Kidney epithelial cell (primary cell): ENCODE measurements around the gene PSAP. TPM values are rescaled to one million over a fixed set of nuclear protein-coding genes. Genes with fewer than 3 reads are reported as not detected.

Experiments used
- DNase-seq: peaks from one replicate; pipeline ENCODE4 v3.0.0-alpha.2; 2010; ENCODE audit warnings: low read depth
- H3K27me3 ChIP-seq: 2 replicates; pipeline ENCODE4 v1.6.0; 2011; ENCODE audit warnings: low read length; ENCODE audit not compliant: control insufficient read depth, insufficient read depth
- H3K36me3 ChIP-seq: 2 replicates; pipeline ENCODE4 v1.5.1; 2011; ENCODE audit warnings: low read length; ENCODE audit not compliant: control insufficient read depth, insufficient read depth
- H3K4me3 ChIP-seq: 2 replicates; pipeline ENCODE4 v1.5.1; 2011; ENCODE audit warnings: low read depth, mild to moderate bottlenecking, control low read depth, low read length
- total RNA-seq: library from RNA; depleted of rRNA; stranded (reverse); fragments of >200 nt; gene quantifications from 2 replicates; pipeline ENCODE4 v1.2.3, GENCODE V29; 2015
- TF ChIP-seq, protein P1 (sequence below): IDR thresholded peaks from 2 replicates; pipeline ENCODE4 v1.5.1; 2011; ENCODE audit warnings: mild to moderate bottlenecking, moderate library complexity, low read length, control low read depth, inconsistent platforms; ENCODE audit not compliant: insufficient read depth, poor library complexity, severe bottlenecking

Gene PSAP
- total RNA-seq, 1 donor from 2014 or later, result 1,398 TPM

DNA sequence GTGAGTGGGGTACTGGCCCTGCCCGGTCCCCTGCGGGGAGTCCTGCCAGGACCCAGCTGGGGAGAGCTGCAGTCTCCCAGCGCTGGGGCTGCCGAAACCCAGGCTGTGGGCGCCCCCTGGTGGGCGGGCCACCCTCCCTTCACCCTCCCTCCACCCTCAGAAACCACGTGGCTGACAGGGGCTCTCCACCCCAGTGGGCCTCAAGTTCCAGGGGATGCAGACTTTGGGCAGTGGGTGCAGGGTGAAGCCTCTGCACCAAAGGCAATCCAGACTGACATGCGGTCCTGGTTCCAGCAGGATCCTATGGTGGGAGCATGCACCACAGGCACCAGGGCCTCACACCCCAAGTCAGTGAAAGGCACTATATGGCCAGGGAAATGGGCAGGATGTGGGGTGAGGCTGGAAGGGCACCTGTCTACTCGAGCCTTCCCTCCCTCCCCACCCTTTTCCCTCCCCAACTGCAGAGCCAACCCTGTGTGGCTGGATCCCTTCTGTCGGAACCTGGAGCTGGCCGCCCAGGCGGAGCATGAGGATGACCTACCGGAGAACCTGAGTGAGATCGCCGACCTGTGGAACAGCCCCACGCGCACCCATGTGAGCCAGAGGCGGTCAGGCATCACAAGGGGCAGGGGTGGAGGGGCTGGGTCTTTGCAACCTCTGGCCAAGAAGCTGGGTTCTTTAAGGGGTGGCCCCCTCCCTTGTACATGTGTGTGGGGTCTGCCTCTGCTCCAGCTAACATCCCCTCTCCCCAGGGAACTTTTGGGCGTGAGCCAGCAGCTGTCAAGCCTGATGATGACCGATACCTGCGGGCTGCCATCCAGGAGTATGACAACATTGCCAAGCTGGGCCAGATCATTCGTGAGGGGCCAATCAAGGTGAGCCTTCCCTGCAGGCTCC, 38.8 kb downstream of the PSAP start:
- Histone ChIP-seq H3K4me3 (no peak overlapping the region), H3K27me3 (no peaks in the 10 kb centered on the region), H3K36me3 (no peaks in the 10 kb centered on the region)
- TF ChIP-seq, protein P1, sequence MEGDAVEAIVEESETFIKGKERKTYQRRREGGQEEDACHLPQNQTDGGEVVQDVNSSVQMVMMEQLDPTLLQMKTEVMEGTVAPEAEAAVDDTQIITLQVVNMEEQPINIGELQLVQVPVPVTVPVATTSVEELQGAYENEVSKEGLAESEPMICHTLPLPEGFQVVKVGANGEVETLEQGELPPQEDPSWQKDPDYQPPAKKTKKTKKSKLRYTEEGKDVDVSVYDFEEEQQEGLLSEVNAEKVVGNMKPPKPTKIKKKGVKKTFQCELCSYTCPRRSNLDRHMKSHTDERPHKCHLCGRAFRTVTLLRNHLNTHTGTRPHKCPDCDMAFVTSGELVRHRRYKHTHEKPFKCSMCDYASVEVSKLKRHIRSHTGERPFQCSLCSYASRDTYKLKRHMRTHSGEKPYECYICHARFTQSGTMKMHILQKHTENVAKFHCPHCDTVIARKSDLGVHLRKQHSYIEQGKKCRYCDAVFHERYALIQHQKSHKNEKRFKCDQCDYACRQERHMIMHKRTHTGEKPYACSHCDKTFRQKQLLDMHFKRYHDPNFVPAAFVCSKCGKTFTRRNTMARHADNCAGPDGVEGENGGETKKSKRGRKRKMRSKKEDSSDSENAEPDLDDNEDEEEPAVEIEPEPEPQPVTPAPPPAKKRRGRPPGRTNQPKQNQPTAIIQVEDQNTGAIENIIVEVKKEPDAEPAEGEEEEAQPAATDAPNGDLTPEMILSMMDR, result peak; percentile 85
- DNase-seq, result no peak

DNA sequence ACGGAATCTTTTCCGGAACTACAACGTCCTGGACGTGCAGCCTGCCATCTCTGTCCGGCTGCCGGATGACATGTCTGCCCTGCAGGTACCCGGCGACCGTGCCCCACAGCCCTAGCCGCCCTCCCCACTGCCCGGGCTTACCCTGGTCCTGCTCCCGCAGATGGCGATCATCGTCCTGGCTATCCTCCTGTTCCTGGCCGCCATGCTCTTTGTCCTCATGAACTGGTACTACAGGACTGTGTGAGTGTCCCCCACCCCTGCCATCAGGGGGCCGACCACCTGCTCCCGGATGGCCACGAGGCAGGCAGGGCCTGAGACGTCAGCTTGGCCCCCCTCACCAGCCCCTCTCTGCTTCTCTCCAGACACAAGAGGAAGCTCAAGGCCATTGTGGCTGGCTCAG, 39.7 kb downstream of the PSAP start:
- TF ChIP-seq, protein P1, result no peak
- no peaks in the 10 kb centered on the region for H3K27me3 ChIP-seq
- no peak for DNase-seq
- no peaks in the 10 kb centered on the region for H3K36me3 ChIP-seq
- no peak overlapping the region for H3K4me3 ChIP-seq

DNA sequence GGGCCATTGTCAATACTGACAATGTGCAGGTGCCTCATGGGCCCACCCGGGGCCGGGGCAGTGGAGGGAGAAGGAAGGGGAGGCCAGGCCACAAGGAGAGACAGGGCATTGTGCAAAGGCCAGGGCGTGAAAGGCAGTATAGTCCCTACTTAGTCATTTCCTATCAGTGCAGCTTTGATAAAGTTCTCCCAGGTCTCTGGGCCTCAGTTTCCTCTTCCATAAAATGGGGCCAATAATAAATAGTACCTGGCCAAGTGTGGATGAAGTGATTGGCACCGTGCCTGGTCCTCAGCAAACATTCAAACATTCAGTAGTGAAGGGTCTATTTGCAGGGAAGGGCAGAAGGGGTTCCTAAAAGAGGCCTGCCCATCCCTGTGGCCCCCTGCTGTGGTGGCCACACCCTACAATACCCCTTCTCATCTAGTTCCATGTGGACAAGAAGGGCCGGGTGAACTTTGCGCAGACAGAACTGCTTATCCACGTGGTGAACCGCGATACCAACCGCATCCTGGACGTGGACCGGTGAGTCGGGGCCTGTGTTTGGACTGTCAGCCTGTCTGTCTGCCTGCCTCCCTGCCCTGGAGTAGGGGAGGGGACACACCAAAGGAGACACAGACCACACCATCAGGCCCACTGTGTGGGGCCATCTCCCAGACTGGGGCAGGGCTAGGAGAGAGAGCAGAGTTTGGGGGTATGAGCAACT, 40.9 kb downstream of the PSAP start:
- H3K27me3 ChIP-seq, result peaks cover 9% of the 10 kb centered on the region
- TF ChIP-seq, protein P1, result no peak
- H3K36me3 ChIP-seq, result no peaks in the 10 kb centered on the region
- no peak overlapping the region for H3K4me3 ChIP-seq
- no peak for DNase-seq

DNA sequence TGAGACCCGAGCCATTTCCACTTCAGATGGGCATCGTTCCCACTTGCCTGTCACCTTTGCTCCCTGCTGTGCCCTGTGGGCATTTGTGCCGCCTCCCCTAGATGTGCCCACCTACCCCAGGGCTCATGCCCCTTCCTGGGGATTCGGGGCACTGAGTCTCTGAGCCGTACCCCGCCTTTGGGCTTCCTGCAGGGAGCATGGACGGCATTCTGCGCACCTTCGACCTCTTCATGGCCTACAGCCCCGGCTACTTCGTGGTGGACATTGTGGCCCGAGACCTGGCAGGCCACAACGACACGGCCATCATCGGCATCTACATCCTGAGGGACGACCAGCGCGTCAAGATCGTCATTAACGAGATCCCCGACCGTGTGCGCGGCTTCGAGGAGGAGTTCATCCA, 41.4 kb downstream of the PSAP start:
- TF ChIP-seq, protein P1, result no peak
- H3K36me3 ChIP-seq, result no peaks in the 10 kb centered on the region
- no peak for DNase-seq
- H3K27me3 ChIP-seq, result peaks cover 10% of the 10 kb centered on the region
- no peak overlapping the region for H3K4me3 ChIP-seq

DNA sequence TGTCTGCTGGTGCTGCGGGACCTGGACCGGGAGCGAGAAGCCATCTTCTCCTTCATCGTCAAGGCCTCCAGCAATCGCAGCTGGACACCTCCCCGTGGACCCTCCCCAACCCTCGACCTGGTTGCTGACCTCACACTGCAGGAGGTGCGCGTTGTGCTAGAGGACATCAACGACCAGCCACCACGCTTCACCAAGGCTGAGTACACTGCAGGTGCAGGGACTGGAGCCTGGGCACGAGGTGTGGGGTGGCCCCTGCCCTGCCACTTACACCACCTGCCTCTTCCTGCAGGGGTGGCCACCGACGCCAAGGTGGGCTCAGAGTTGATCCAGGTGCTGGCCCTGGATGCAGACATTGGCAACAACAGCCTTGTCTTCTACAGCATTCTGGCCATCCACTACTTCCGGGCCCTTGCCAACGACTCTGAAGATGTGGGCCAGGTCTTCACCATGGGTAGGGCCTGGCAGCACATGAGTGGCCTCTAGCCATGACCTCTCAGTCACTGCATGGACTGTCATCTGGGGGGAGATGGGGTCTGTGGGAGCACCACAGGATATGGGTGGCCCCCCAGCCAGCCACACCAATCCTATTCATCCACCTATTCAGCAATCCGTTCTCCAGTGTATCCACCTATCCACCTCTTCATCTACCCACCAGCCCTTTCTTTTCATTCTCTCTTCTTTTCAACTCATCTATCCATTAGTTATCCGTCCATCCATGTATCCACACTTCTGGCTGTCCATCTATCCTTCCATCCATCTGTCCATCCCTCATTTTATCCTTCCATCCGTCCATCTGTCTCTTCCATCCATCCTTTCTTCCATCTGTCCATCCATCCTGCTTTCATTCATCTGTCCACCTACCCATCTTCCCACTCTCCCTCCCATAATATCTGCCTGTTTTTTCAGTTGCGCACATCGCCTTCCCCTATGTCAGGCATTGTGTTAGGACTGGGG, 43.2 kb downstream of the PSAP start:
- H3K4me3 ChIP-seq, result no peak overlapping the region
- DNase-seq, result no peak
- H3K36me3 ChIP-seq, result no peaks in the 10 kb centered on the region
- peaks cover 12% of the 10 kb centered on the region for H3K27me3 ChIP-seq
- TF ChIP-seq, protein P1, result no peak
